C4-2B (cell line): ENCODE measurements around the gene ETHE1.

Source experiments
- ZFX ChIP-seq: fragments of 450-650 bp; IDR thresholded peaks from 2 replicates; pipeline ENCODE4 v1.6.1; 2017
- TF ChIP-seq, protein P1 (sequence below): fragments of 450-650 bp; conservative IDR thresholded peaks from 2 replicates; pipeline ENCODE4 v1.5.1; 2017; ENCODE audit warnings: mild to moderate bottlenecking

DNA sequence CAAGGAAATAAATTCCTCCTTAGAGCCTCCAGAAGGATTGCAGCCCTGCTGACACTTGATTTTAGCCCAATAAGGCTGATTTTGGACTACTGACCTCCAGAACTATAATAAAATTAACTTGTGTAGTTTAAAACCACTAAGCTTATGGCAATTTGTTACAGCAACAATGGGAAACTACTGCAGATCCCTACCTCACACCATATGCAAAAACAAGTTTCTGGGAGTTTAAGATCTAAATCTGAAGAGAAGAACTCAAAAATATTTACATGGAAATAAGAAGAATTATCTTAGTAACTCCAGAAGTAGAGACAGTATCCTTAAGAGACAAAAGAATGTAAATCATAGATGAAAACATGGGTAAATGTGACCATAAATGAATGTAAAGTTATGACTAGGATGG is 11.9 kb upstream of the ETHE1 start:
- TF ChIP-seq, protein P1, sequence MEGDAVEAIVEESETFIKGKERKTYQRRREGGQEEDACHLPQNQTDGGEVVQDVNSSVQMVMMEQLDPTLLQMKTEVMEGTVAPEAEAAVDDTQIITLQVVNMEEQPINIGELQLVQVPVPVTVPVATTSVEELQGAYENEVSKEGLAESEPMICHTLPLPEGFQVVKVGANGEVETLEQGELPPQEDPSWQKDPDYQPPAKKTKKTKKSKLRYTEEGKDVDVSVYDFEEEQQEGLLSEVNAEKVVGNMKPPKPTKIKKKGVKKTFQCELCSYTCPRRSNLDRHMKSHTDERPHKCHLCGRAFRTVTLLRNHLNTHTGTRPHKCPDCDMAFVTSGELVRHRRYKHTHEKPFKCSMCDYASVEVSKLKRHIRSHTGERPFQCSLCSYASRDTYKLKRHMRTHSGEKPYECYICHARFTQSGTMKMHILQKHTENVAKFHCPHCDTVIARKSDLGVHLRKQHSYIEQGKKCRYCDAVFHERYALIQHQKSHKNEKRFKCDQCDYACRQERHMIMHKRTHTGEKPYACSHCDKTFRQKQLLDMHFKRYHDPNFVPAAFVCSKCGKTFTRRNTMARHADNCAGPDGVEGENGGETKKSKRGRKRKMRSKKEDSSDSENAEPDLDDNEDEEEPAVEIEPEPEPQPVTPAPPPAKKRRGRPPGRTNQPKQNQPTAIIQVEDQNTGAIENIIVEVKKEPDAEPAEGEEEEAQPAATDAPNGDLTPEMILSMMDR, result no peak
- no peak for TF ChIP-seq ZFX
